HCT116 (cell line): Measurements from ENCODE around the gene TNS3. TPM values are rescaled to one million over a fixed set of nuclear protein-coding genes. Genes with fewer than 3 reads are reported as not detected.
A peak's percentile ranks its signal among the peaks of the same experiment; 100 is the strongest.

Experiments
- ATAC-seq: fragments of 200-7000 bp; cut with Tn5 transposase; 2 replicates; pipeline ENCODE4 v1.9.1; 2020; ENCODE audit warnings: mild to moderate bottlenecking, moderate library complexity
- BruUV-seq: library from RNA; stranded (reverse); fragments of 400-500 nt; replicated peaks from 2 replicates; lab custom pipeline; 2021; lab: Mats Ljungman, UMichigan
- CTCF ChIA-PET: fragments of 300-600 bp; sonication (Branson Sonifier 250); formaldehyde crosslinking; loops from one replicate; lab custom pipeline; 2021; ENCODE audit warnings: antibody characterized with exemption; lab: Charles Lee
- POLR2A ChIA-PET: fragments of 300-600, 350-600 bp; sonication (Branson Sonifier 250); formaldehyde crosslinking; loops from one replicate; lab custom pipeline; 2021; ENCODE audit warnings: antibody characterized with exemption; lab: Charles Lee
- RAD21 ChIA-PET, 2 experiments: fragments of 300-600 bp; sonication (Branson Sonifier 250); formaldehyde crosslinking; loops; one replicate each; lab custom pipeline; 2023; ENCODE audit warnings: low total read pairs in 2 of 2; ENCODE audit not compliant: uncharacterized antibody in 2 of 2, unreplicated experiment in 2 of 2, low non-redundant PET in 1 of 2; lab: Charles Lee
- DNase-seq: peaks from one replicate; pipeline ENCODE4 v3.0.0-alpha.2; 2010; ENCODE audit warnings: low read depth, low spot score
- H2AFZ ChIP-seq: fragments of 200-600 bp; shearing (Covaris generic), sonication (generic); 2 replicates; pipeline ENCODE4 v1.6.1; 2017; ENCODE audit warnings: low read depth, mixed run types, mixed read lengths, antibody characterized with exemption, low read length; ENCODE audit not compliant: poor library complexity, severe bottlenecking
- H3K27ac ChIP-seq: 2 replicates; pipeline ENCODE4 v1.5.1; 2012; ENCODE audit warnings: low read depth, low read length
- H3K27me3 ChIP-seq: fragments of 200-600 bp; sonication (generic); 2 replicates; pipeline ENCODE4 v1.6.1; 2016; ENCODE audit warnings: mixed run types, low read length, mixed read lengths; ENCODE audit not compliant: insufficient read depth
- H3K36me3 ChIP-seq, 2 experiments: fragments of 200-500 bp in 1 of 2; fragments of 200-600 bp in 1 of 2; sonication (Bioruptor generic) in 1 of 2; sonication (generic) in 1 of 2; 2 replicates each; pipeline versions ENCODE4 v1.5.1 to v1.6.1; 2014 to 2016; ENCODE audit warnings: low read length in 2 of 2, inconsistent platforms in 1 of 2, mixed read lengths in 1 of 2, mixed run types in 1 of 2; ENCODE audit not compliant: insufficient read depth in 2 of 2, control insufficient read depth in 1 of 2
- H3K4me1 ChIP-seq, 2 experiments: fragments of 200-600 bp in 1 of 2; sonication (generic) in 1 of 2; 2 replicates each; pipeline versions ENCODE4 v1.5.1 to v1.6.1; 2012 to 2017; ENCODE audit warnings: low read length in 2 of 2, inconsistent platforms in 1 of 2, mild to moderate bottlenecking in 1 of 2, mixed read lengths in 1 of 2, mixed run types in 1 of 2, moderate library complexity in 1 of 2; ENCODE audit not compliant: insufficient read depth in 2 of 2, control insufficient read depth in 1 of 2
- H3K4me2 ChIP-seq: fragments of 200-600 bp; sonication (generic); 2 replicates; pipeline ENCODE4 v1.6.1; 2017; ENCODE audit warnings: mixed run types, low read length, mixed read lengths
- H3K4me3 ChIP-seq, 2 experiments: fragments of 200-600 bp in 1 of 2; sonication (generic) in 1 of 2; replicated peaks in 1 of 2; 2 replicates each; pipeline ENCODE4 v1.5.1; 2011 to 2016; ENCODE audit warnings: low read length in 2 of 2, control low read depth in 1 of 2, low read depth in 1 of 2, mild to moderate bottlenecking in 1 of 2, mixed read lengths in 1 of 2, mixed run types in 1 of 2
- H3K79me2 ChIP-seq: fragments of 200-600 bp; sonication (generic); 2 replicates; pipeline ENCODE4 v1.6.1; 2017; ENCODE audit warnings: mild to moderate bottlenecking, mixed run types, low read length, moderate library complexity, mixed read lengths; ENCODE audit not compliant: insufficient read depth
- H3K9ac ChIP-seq: fragments of 200-600 bp; sonication (generic); 2 replicates; pipeline ENCODE4 v1.6.1; 2016; ENCODE audit warnings: low read length, mixed read lengths
- H3K9me2 ChIP-seq: fragments of 200-600 bp; sonication (generic), shearing (Covaris generic); 2 replicates; pipeline ENCODE4 v1.6.1; 2017; ENCODE audit warnings: mixed run types, mild to moderate bottlenecking, moderate library complexity; ENCODE audit not compliant: insufficient read depth
- H3K9me3 ChIP-seq, 2 experiments: fragments of 200-500 bp in 1 of 2; fragments of 200-600 bp in 1 of 2; sonication (Bioruptor generic) in 1 of 2; sonication (generic) in 1 of 2; 2 replicates each; pipeline ENCODE4 v1.6.1; 2014 to 2017; ENCODE audit warnings: low read length in 2 of 2, mixed read lengths in 2 of 2, inconsistent platforms in 1 of 2, low read depth in 1 of 2, mild to moderate bottlenecking in 1 of 2, mixed run types in 1 of 2, moderate library complexity in 1 of 2; ENCODE audit not compliant: control insufficient read depth in 1 of 2, insufficient read depth in 1 of 2
- H4K20me1 ChIP-seq: fragments of 200-600 bp; sonication (generic), shearing (Covaris generic); 2 replicates; pipeline ENCODE4 v1.6.1; 2017; ENCODE audit warnings: mixed run types, mild to moderate bottlenecking, moderate library complexity; ENCODE audit not compliant: insufficient read depth
- ATF3 ChIP-seq: IDR thresholded peaks from 2 replicates; pipeline ENCODE4 v1.6.1; 2012
- CBX3 ChIP-seq: IDR thresholded peaks from 2 replicates; pipeline ENCODE4 v1.6.1; 2012; ENCODE audit warnings: low read depth
- CEBPB ChIP-seq: IDR thresholded peaks from 2 replicates; pipeline ENCODE4 v1.6.1; 2012; ENCODE audit warnings: low read depth
- EGR1 ChIP-seq: IDR thresholded peaks from 2 replicates; pipeline ENCODE4 v1.6.1; 2012; ENCODE audit warnings: low read depth
- ELF1 ChIP-seq: IDR thresholded peaks from 2 replicates; pipeline ENCODE4 v1.6.1; 2012; ENCODE audit warnings: low read depth, borderline replicate concordance
- EZH2phosphoT487 ChIP-seq: fragments of 200-600 bp; IDR thresholded peaks from 2 replicates; pipeline ENCODE4 v1.6.1; 2018; ENCODE audit warnings: antibody characterized with exemption, borderline replicate concordance
- JUND ChIP-seq: IDR thresholded peaks from 2 replicates; pipeline ENCODE4 v1.6.1; 2012
- POLR2AphosphoS5 ChIP-seq: IDR thresholded peaks from 2 replicates; pipeline ENCODE4 v1.6.1; 2011; ENCODE audit warnings: mild to moderate bottlenecking, low read depth, low read length, moderate library complexity
- RAD21 ChIP-seq: IDR thresholded peaks from 2 replicates; pipeline ENCODE4 v1.6.1; 2012; ENCODE audit warnings: low read depth, mild to moderate bottlenecking
- SIN3A ChIP-seq: IDR thresholded peaks from 2 replicates; pipeline ENCODE4 v1.6.1; 2012; ENCODE audit warnings: low read depth
- SP1 ChIP-seq: IDR thresholded peaks from 2 replicates; pipeline ENCODE4 v1.6.1; 2012; ENCODE audit warnings: low read depth
- SRF ChIP-seq: IDR thresholded peaks from 2 replicates; pipeline ENCODE4 v1.6.1; 2012; ENCODE audit warnings: low read depth
- TCF7L2 ChIP-seq: IDR thresholded peaks from 2 replicates; pipeline ENCODE4 v1.7.0; 2011; ENCODE audit warnings: borderline replicate concordance, inconsistent platforms; ENCODE audit not compliant: insufficient read depth, insufficient read length; ENCODE audit errors: extremely low read depth
- YY1 ChIP-seq: IDR thresholded peaks from 2 replicates; pipeline ENCODE4 v1.6.1; 2011; ENCODE audit warnings: low read length, low read depth, moderate library complexity, mild to moderate bottlenecking; ENCODE audit not compliant: insufficient replicate concordance; ENCODE audit errors: extremely low read depth
- ZBTB33 ChIP-seq: IDR thresholded peaks from 2 replicates; pipeline ENCODE4 v1.6.1; 2011; ENCODE audit warnings: mild to moderate bottlenecking, low read length, moderate library complexity; ENCODE audit not compliant: insufficient replicate concordance; ENCODE audit errors: extremely low read depth
- ZNF274 ChIP-seq: fragments of 200-500 bp; sonication (Bioruptor generic); IDR thresholded peaks from 2 replicates; pipeline ENCODE4 v1.6.1; 2014; ENCODE audit warnings: mild to moderate bottlenecking, low read depth, low read length, inconsistent platforms
- intact Hi-C: fragments of 100-400 bp; cut with micrococcal nuclease; formaldehyde crosslinking; loops from 2 replicates; pipeline ENCODE4 v1.10.0; 2022
- total RNA-seq: library from RNA; stranded (reverse); gene quantifications from one replicate; pipeline ENCODE4 v1.2.1, GENCODE V29; 2021; ENCODE audit not compliant: unreplicated experiment
- TF ChIP-seq, protein P1 (sequence below): IDR thresholded peaks from 2 replicates; pipeline ENCODE4 v1.6.1; 2012; ENCODE audit warnings: low read depth
- TF ChIP-seq, protein P2 (sequence below): IDR thresholded peaks from 2 replicates; pipeline ENCODE4 v1.6.1; 2012

The TNS3 gene
- total RNA-seq, 1 experiment from 2014 or later = 9.1 TPM

- ChIA-PET RAD21 (no interaction called here), CTCF (no interaction called here), POLR2A (no interaction called here)
- H3K27me3 ChIP-seq = no peaks in the 10 kb centered on the region
- H3K27ac ChIP-seq = no peak overlapping the region
- H3K4me2 ChIP-seq = no peak overlapping the region
- H3K4me1 ChIP-seq = peaks cover 27 to 34% of the 10 kb centered on the region in 2 experiments
- H3K36me3 ChIP-seq = no peaks in the 10 kb centered on the region
- H3K9me2 ChIP-seq = no peaks in the 10 kb centered on the region
- intact Hi-C loops = no loop called here
- TF ChIP-seq EGR1 = no peak
- no peak for TF ChIP-seq RAD21
- no peak for TF ChIP-seq TCF7L2
- TF ChIP-seq SP1 = no peak
- TF ChIP-seq ZNF274 = no peak
- no peak for TF ChIP-seq ZBTB33
- TF ChIP-seq CEBPB = no peak
- no peak for TF ChIP-seq SRF
- no peak for TF ChIP-seq EZH2phosphoT487
- no peak for TF ChIP-seq JUND
- TF ChIP-seq POLR2AphosphoS5 = no peak
- TF ChIP-seq, protein P1, sequence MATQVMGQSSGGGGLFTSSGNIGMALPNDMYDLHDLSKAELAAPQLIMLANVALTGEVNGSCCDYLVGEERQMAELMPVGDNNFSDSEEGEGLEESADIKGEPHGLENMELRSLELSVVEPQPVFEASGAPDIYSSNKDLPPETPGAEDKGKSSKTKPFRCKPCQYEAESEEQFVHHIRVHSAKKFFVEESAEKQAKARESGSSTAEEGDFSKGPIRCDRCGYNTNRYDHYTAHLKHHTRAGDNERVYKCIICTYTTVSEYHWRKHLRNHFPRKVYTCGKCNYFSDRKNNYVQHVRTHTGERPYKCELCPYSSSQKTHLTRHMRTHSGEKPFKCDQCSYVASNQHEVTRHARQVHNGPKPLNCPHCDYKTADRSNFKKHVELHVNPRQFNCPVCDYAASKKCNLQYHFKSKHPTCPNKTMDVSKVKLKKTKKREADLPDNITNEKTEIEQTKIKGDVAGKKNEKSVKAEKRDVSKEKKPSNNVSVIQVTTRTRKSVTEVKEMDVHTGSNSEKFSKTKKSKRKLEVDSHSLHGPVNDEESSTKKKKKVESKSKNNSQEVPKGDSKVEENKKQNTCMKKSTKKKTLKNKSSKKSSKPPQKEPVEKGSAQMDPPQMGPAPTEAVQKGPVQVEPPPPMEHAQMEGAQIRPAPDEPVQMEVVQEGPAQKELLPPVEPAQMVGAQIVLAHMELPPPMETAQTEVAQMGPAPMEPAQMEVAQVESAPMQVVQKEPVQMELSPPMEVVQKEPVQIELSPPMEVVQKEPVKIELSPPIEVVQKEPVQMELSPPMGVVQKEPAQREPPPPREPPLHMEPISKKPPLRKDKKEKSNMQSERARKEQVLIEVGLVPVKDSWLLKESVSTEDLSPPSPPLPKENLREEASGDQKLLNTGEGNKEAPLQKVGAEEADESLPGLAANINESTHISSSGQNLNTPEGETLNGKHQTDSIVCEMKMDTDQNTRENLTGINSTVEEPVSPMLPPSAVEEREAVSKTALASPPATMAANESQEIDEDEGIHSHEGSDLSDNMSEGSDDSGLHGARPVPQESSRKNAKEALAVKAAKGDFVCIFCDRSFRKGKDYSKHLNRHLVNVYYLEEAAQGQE = no peak
- TF ChIP-seq CBX3 = no peak
- TF ChIP-seq, protein P2, sequence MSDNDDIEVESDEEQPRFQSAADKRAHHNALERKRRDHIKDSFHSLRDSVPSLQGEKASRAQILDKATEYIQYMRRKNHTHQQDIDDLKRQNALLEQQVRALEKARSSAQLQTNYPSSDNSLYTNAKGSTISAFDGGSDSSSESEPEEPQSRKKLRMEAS = no peak
- TF ChIP-seq SIN3A = no peak
- TF ChIP-seq ATF3 = no peak
- no peak for TF ChIP-seq YY1
- TF ChIP-seq ELF1 = no peak
- H3K9me3 ChIP-seq = no peaks in the 10 kb centered on the region
- H2AFZ ChIP-seq = peak overlapping the region; percentile 49
- no peaks in the 10 kb centered on the region for H3K79me2 ChIP-seq
- BruUV-seq = no TSS peak
- DNase-seq = no peak
- ATAC-seq = no peak
- H4K20me1 ChIP-seq = no peaks in the 10 kb centered on the region
- H3K4me3 ChIP-seq = no peak overlapping the region
- H3K9ac ChIP-seq = no peak overlapping the region
Measured at GRCh38 chr7:47602272-47603004, 20.5 kb upstream of the TNS3 start.
